Activated CD4-positive, alpha-beta T cell treated with anti-CD3 and anti-CD28 coated beads, Interleukin-2, amount 50 U/mL, for 24 hours (primary cell): ENCODE data around the gene PZP.

Experiments used
- DNase-seq, 2 donors: peaks; one replicate each; pipeline ENCODE4 v3.0.0-alpha.2; 2020; ENCODE audit warnings: low read depth in 1 of 2, low spot score in 1 of 2

Gene PZP

DNA sequence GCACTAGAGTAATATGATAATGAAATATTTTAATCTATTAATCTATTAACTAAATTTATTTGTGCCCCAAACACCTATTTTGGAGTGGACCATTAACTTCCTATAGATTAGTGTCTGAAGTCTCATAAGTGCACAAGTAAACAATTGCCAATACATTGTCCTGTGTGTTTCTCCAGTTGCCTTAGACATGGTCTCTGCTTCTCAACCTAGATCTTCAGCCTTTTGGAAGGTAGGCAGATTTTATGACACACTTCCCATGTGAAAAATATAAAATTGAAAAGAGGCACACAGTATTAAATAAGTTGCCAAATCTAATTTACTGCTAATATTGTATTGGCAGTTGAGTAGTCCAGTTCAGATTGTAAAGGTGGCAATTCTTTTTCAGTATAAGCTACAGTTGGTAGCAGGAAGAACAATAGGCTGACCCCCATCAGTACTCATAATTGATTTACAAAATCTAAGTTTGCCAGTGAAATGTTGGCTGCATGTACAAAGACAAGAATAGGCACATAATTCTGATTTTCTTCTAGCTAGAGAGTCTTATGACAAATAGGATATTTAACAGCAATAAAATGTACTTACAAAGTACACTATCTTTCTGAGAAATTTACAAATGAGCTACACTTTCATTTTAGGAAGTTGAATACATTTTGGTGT lies 103.3 kb downstream of the PZP start:
- DNase-seq = no peak

DNA sequence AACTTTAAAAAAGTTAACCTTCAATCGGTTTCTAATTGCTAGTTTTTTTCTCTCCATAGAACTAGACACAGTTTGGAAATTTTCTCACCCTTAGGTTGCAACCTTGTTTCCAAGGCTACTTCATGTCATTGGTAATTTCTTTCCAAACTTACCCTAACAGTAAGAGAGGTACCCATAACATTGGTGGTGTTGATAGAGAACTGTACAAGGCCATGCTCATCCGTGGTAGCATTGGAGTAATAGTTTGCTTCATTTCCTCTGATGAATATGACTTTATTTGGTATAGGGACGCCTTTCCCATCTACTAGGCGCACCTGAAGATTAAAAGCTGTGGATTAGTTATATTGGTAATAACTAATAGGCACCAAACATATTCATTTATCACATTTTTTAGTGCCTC lies 104.1 kb downstream of the PZP start:
- no peak for DNase-seq

DNA sequence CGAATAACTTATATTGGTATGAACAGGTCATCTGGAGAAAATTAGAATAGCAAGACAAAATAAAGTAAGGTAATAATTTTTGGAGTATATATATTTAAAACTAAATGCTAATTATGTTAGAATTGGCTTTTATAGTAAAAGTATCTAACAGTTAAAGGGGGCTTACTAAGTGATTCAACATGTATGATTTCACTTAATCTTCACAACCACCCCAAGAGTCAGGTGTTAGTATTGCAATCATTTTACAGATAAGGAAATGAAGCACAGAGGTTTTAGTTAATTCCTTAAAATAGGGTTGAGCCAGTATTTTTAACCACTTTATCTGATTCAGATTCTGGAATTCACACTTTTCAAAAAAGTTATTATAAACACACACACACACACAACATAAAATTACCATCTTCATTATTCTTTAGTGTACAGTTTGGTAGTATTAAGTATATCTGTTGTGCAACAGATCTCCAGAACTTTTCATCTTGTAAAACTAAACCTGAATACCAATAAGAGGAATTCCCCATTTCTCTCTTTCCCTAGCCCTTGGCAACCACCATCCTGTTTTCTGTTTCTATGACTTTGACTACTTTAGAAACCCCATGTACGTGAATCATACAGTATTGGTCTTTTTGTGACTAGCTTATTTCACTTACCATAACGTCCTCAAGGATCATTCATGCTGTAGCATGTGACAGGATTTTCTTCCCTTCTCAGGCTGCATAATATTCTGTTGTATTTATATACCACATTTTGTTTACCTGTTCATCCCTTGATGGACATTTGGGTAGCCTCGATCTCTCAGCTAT lies 104.9 kb downstream of the PZP start:
- DNase-seq = no peak

DNA sequence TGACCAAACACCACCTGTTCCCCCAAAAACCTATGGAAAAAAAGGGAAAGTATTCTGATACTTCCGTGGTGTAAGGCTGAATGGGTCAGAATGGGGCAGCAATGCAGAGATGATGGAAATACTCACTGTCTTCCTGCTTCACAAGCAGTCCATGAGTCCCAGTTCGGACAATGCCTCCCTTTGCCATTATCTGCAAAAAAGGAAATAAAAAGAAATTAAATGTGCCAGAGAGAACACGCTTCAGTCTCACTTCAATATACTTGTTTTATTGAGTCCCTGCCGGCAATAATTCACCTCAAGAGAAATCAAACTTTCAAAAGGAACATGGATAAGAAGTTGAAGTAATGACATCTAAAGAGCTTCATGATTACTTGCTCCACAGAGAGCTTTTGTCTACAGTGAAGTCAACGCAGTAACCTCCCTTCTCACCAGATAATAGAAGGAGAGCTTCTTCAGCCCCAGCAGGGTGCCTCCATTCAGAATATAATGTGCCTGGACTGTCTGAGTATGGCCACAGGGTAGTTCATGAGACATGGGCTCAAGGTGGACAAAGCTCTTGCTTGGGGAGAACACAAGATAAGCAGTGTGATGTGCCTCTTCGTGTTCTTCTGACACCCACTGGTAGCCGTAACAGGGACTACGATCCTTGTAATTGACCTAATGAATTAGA lies 107.0 kb downstream of the PZP start:
- no peak for DNase-seq

DNA sequence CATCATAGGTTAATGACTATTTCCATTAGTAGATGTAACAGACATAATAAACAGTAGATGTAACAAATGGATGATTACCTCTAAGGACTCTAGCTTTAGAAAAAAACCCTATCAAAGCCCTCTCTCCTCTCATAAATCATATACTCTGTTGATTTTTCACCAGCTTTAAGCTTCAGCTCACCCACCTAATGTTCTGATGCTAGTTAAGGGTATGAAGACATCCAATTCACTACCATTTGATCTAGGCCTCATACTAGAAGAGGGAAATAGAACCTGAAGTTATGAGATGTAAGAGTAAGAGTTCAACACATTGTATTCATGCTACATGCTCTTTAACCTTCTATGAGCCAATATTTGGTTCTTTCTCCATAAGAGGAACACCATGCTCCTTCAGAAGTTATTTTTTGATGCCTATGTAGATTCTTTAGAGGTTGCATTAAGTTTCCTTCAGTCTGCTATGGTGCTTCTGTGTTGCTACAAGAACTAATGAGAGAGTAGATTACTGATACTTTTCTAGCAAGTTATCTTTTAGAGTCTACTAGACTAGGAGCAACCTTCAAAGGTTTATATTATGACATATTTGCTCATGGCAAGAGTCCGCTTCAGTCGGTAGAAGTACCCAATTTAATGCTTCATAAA lies 108.5 kb downstream of the PZP start:
- DNase-seq = no peak
